ENCODE results near the gene SPEF2. TPM values are rescaled to one million over a fixed set of nuclear protein-coding genes. Genes with fewer than 3 reads are reported as not detected.

The SPEF2 gene
- total and polyA plus RNA-seq, 2 experiments from 2014 or later, result 0.17 to 0.21 TPM

DNA sequence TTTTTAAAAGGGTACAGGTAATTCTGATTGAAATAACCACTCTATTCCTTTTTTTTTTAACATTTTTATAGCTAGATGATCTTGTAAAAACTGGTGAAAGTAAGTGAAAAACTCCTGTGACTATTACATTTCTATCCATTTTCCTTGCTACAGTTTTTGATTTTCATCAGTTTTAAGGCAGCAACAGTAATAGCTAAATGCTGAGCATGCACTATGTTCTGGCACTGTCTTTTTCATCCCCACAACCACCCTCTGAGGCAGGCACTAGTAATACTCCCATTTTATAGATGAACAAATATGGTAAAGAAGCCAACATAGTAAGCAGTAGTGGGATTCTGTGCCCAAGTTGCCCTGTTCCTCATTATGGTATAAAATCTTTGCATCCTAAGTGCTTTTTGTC is 126.0 kb downstream of the SPEF2 start:
- no peaks in the 10 kb centered on the region for H3K36me3 Mint-ChIP-seq (ENCODE audit: low read depth)
- Histone ChIP-seq H3K4me2 (no peak overlapping the region), H3K4me3 (no peak overlapping the region), H3F3A (replicated peaks; ENCODE audit: low read depth) (no peaks in the 10 kb centered on the region), H3K4me1 (ENCODE audit: insufficient read depth) (peaks cover 10% of the 10 kb centered on the region; the same call in 1 of the 2 replicates), H3K79me2 (replicated peaks; ENCODE audit: insufficient read depth) (no peaks in the 10 kb centered on the region), H3K27ac (ENCODE audit: low read depth) (no peak overlapping the region), H3K36me3 (ENCODE audit: insufficient read depth) (no peaks in the 10 kb centered on the region), H3K9me2 (ENCODE audit: insufficient read depth) (no peaks in the 10 kb centered on the region), H3K27me3 (ENCODE audit: insufficient read depth) (peaks cover 43% of the 10 kb centered on the region), H4K20me1 (replicated peaks; ENCODE audit: insufficient read depth) (no peaks in the 10 kb centered on the region), H2AFZ (no peak overlapping the region)
- no peak overlapping the region for H3K4me3 Mint-ChIP-seq
- ATAC-seq (no peak), DNase-seq (ENCODE audit: low spot score) (no peak)
- TF ChIP-seq EZH2 (IDR thresholded peaks at IDR 0.05; ENCODE audit: low read depth, unreplicated experiment), result no peak
- no peak for TF ChIP-seq STAT1 (IDR thresholded peaks at IDR 0.05; ENCODE audit: unreplicated experiment)
- TF ChIP-seq ZNF114 (CRISPR knock-in tag; IDR thresholded peaks at IDR 0.05), result no peak
- TF ChIP-seq CREB1 (CRISPR knock-in tag; IDR thresholded peaks at IDR 0.05; ENCODE audit: low read depth), result no peak
- no peak for TF ChIP-seq NANOG (IDR thresholded peaks at IDR 0.05; ENCODE audit: borderline replicate concordance)
- TF ChIP-seq, protein P1, sequence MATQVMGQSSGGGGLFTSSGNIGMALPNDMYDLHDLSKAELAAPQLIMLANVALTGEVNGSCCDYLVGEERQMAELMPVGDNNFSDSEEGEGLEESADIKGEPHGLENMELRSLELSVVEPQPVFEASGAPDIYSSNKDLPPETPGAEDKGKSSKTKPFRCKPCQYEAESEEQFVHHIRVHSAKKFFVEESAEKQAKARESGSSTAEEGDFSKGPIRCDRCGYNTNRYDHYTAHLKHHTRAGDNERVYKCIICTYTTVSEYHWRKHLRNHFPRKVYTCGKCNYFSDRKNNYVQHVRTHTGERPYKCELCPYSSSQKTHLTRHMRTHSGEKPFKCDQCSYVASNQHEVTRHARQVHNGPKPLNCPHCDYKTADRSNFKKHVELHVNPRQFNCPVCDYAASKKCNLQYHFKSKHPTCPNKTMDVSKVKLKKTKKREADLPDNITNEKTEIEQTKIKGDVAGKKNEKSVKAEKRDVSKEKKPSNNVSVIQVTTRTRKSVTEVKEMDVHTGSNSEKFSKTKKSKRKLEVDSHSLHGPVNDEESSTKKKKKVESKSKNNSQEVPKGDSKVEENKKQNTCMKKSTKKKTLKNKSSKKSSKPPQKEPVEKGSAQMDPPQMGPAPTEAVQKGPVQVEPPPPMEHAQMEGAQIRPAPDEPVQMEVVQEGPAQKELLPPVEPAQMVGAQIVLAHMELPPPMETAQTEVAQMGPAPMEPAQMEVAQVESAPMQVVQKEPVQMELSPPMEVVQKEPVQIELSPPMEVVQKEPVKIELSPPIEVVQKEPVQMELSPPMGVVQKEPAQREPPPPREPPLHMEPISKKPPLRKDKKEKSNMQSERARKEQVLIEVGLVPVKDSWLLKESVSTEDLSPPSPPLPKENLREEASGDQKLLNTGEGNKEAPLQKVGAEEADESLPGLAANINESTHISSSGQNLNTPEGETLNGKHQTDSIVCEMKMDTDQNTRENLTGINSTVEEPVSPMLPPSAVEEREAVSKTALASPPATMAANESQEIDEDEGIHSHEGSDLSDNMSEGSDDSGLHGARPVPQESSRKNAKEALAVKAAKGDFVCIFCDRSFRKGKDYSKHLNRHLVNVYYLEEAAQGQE (IDR thresholded peaks at IDR 0.05; ENCODE audit: unreplicated experiment), result no peak
- TF ChIP-seq CTCF (conservative IDR thresholded peaks at IDR 0.05; ENCODE audit: low read depth in 2 of 2), result no peak
- TF ChIP-seq JUNB (IDR thresholded peaks at IDR 0.05; ENCODE audit: unreplicated experiment), result no peak
- no peak for TF ChIP-seq POLR2AphosphoS5 (IDR thresholded peaks at IDR 0.05; ENCODE audit: low read depth)
- TF ChIP-seq, protein P2, sequence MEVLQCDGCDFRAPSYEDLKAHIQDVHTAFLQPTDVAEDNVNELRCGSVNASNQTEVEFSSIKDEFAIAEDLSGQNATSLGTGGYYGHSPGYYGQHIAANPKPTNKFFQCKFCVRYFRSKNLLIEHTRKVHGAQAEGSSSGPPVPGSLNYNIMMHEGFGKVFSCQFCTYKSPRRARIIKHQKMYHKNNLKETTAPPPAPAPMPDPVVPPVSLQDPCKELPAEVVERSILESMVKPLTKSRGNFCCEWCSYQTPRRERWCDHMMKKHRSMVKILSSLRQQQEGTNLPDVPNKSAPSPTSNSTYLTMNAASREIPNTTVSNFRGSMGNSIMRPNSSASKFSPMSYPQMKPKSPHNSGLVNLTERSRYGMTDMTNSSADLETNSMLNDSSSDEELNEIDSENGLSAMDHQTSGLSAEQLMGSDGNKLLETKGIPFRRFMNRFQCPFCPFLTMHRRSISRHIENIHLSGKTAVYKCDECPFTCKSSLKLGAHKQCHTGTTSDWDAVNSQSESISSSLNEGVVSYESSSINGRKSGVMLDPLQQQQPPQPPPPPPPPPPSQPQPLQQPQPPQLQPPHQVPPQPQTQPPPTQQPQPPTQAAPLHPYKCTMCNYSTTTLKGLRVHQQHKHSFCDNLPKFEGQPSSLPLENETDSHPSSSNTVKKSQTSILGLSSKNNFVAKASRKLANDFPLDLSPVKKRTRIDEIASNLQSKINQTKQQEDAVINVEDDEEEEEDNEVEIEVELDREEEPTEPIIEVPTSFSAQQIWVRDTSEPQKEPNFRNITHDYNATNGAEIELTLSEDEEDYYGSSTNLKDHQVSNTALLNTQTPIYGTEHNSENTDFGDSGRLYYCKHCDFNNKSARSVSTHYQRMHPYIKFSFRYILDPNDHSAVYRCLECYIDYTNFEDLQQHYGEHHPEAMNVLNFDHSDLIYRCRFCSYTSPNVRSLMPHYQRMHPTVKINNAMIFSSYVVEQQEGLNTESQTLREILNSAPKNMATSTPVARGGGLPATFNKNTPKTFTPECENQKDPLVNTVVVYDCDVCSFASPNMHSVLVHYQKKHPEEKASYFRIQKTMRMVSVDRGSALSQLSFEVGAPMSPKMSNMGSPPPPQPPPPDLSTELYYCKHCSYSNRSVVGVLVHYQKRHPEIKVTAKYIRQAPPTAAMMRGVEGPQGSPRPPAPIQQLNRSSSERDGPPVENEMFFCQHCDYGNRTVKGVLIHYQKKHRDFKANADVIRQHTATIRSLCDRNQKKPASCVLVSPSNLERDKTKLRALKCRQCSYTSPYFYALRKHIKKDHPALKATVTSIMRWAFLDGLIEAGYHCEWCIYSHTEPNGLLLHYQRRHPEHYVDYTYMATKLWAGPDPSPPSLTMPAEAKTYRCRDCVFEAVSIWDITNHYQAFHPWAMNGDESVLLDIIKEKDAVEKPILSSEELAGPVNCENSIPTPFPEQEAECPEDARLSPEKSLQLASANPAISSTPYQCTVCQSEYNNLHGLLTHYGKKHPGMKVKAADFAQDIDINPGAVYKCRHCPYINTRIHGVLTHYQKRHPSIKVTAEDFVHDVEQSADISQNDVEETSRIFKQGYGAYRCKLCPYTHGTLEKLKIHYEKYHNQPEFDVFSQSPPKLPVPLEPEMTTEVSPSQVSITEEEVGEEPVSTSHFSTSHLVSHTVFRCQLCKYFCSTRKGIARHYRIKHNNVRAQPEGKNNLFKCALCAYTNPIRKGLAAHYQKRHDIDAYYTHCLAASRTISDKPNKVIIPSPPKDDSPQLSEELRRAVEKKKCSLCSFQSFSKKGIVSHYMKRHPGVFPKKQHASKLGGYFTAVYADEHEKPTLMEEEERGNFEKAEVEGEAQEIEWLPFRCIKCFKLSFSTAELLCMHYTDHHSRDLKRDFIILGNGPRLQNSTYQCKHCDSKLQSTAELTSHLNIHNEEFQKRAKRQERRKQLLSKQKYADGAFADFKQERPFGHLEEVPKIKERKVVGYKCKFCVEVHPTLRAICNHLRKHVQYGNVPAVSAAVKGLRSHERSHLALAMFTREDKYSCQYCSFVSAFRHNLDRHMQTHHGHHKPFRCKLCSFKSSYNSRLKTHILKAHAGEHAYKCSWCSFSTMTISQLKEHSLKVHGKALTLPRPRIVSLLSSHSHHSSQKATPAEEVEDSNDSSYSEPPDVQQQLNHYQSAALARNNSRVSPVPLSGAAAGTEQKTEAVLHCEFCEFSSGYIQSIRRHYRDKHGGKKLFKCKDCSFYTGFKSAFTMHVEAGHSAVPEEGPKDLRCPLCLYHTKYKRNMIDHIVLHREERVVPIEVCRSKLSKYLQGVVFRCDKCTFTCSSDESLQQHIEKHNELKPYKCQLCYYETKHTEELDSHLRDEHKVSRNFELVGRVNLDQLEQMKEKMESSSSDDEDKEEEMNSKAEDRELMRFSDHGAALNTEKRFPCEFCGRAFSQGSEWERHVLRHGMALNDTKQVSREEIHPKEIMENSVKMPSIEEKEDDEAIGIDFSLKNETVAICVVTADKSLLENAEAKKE (CRISPR knock-in tag; IDR thresholded peaks at IDR 0.05), result no peak
- TF ChIP-seq ZNF331 (CRISPR knock-in tag; IDR thresholded peaks at IDR 0.05; ENCODE audit: low read depth), result no peak
- TF ChIP-seq, protein P3, sequence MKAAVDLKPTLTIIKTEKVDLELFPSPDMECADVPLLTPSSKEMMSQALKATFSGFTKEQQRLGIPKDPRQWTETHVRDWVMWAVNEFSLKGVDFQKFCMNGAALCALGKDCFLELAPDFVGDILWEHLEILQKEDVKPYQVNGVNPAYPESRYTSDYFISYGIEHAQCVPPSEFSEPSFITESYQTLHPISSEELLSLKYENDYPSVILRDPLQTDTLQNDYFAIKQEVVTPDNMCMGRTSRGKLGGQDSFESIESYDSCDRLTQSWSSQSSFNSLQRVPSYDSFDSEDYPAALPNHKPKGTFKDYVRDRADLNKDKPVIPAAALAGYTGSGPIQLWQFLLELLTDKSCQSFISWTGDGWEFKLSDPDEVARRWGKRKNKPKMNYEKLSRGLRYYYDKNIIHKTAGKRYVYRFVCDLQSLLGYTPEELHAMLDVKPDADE (IDR thresholded peaks at IDR 0.05), result no peak
- TF ChIP-seq EZH2phosphoT487 (IDR thresholded peaks at IDR 0.05; ENCODE audit: unreplicated experiment), result no peak
- peaks cover 22% of the 10 kb centered on the region for H3K4me1 Mint-ChIP-seq
- no peaks in the 10 kb centered on the region; the same call in 2 of the 3 replicates for H3K9me3 Mint-ChIP-seq
- no peak overlapping the region for H3K27ac Mint-ChIP-seq
- peaks cover 35% of the 10 kb centered on the region for H3K27me3 Mint-ChIP-seq (ENCODE audit: insufficient read depth, low read depth, poor library complexity)
